Thyroid gland (tissue), 4 donors: ENCODE data around the gene PLVAP.

Source experiments
- CTCF ChIP-seq, 6 experiments: fragments of 200-600 bp in 3 of 6; fragments of 450-650 bp in 3 of 6; sonication (generic) in 3 of 6; IDR thresholded peaks; one replicate each; pipeline ENCODE4 v1.5.1; 2016 to 2019; ENCODE audit warnings: antibody characterized with exemption in 6 of 6, mild to moderate bottlenecking in 2 of 6, inconsistent platforms in 1 of 6, moderate library complexity in 1 of 6
- POLR2A ChIP-seq, 2 donors: fragments of 450-650 bp; IDR thresholded peaks; one replicate each; pipeline ENCODE4 v1.6.1; 2017; ENCODE audit warnings: antibody characterized with exemption in 2 of 2, mild to moderate bottlenecking in 2 of 2, moderate library complexity in 1 of 2

GRCh38 chr19:17333611-17334413 lies 43.3 kb downstream of the PLVAP start:
- TF ChIP-seq CTCF (IDR thresholded peaks at IDR 0.05) = no peak
- TF ChIP-seq POLR2A (IDR thresholded peaks at IDR 0.05) = no peak
